ENCODE data around the gene TOLLIP. TPM values are rescaled to one million over a fixed set of nuclear protein-coding genes. Genes with fewer than 3 reads are reported as not detected.
A peak's percentile ranks its signal among the peaks of the same experiment; 100 is the strongest.

The TOLLIP gene
- total and polyA plus RNA-seq, 9 of the 15 experiments (the other 6 are each of a cell fraction or from before 2014, with no cell fraction given) = 0.23 to 22.8 (median 7.1) TPM

DNA sequence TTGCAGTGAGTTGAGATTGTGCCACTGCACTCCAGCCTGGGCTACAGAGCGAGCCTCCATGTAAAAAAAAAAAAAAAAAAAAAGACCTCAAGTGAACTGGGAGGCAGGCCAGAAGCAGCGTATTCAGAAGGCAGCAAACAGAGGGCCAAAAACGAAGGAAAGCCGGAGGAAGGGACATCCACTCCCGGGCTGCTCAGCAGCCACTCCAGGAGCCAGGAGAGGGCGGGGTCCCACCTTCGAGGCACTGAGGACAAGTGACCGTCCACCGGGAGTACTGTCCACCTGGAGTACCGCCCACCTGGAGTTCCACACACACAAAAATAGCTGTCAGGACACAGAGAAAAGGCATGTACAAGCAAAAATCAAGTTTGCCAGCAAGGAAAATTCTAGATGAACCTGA, 5.5 kb downstream of the TOLLIP start (continued):
- TF ChIP-seq PURB (CRISPR knock-in tag; IDR thresholded peaks at IDR 0.05; ENCODE audit: low read depth) (no peak), FOXM1 (IDR thresholded peaks at IDR 0.05; ENCODE audit: low read depth) (no peak), FOXM1 (CRISPR knock-in tag; IDR thresholded peaks at IDR 0.05; ENCODE audit: low read depth) (no peak), BMI1 (IDR thresholded peaks at IDR 0.05; ENCODE audit: low read length) (no peak), BCOR (IDR thresholded peaks at IDR 0.05) (no peak), ZNF551 (CRISPR knock-in tag; IDR thresholded peaks at IDR 0.05) (no peak), ATF1 (CRISPR knock-in tag; IDR thresholded peaks at IDR 0.05) (no peak), ATF1 (tag; IDR thresholded peaks at IDR 0.05) (no peak), ZNF12 (CRISPR knock-in tag; IDR thresholded peaks at IDR 0.05) (no peak)
- TF ChIP-seq, protein P1, sequence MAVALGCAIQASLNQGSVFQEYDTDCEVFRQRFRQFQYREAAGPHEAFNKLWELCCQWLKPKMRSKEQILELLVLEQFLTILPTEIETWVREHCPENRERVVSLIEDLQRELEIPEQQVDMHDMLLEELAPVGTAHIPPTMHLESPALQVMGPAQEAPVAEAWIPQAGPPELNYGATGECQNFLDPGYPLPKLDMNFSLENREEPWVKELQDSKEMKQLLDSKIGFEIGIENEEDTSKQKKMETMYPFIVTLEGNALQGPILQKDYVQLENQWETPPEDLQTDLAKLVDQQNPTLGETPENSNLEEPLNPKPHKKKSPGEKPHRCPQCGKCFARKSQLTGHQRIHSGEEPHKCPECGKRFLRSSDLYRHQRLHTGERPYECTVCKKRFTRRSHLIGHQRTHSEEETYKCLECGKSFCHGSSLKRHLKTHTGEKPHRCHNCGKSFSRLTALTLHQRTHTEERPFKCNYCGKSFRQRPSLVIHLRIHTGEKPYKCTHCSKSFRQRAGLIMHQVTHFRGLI (CRISPR knock-in tag; IDR thresholded peaks at IDR 0.05) = no peak

DNA sequence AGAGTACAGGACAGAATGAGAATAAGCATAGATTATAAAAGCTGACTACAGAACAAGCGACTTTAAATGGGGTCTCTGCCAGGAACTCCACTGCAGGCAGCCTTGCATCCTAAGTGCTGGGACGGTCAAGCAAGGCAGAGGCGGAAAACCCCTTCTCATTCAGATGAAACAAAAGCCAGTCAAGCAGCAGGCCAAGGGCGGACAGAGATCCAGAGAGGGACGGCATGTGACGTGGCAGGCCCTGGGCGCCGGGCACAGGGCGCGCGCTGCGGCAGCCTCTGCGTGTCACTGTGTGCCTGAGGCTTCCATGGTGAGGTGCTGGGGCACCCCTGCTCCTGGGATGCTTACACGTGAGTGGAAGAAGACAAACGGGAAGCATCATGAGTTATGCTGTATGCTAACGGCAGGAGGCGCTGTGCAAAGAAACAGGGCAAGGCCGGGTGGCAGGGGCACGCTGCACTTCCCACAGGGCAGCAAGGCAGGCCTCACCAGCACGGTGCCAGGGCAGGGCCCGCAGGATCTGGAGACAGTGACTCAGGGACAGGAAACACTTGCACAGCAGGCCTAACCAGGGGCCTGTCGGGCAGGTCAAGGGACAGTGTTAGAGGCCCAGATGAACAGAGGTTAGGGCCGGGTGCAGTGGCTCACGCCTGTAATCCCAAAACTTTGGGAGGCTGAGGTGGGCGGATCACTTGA, 6.2 kb downstream of the TOLLIP start:
- Histone ChIP-seq H3K4me3 (no peak overlapping the region), H3K4me1 (replicated peaks in 1 of 2; ENCODE audit: control insufficient read depth in 2 of 2, insufficient read depth in 2 of 2, low read length in 2 of 2) (peaks cover 2 to 59% of the 10 kb centered on the region in 2 experiments; a peak in 4 of 5 replicates), H3K27me3 (ENCODE audit: control insufficient read depth in 2 of 2, insufficient read depth in 2 of 2, low read length in 2 of 2) (no peaks in the 10 kb centered on the region), H3K36me3 (ENCODE audit: control insufficient read depth, insufficient read depth, low read length) (peaks cover 19% of the 10 kb centered on the region; the same call in 1 of the 3 replicates), H3K79me2 (ENCODE audit: control insufficient read depth, insufficient read depth, low read length) (peaks cover 53% of the 10 kb centered on the region), H4K20me1 (replicated peaks; ENCODE audit: control insufficient read depth, insufficient read depth, low read length) (peaks cover 13% of the 10 kb centered on the region), H3K27ac (ENCODE audit: extremely low read depth, low read depth, low read length) (no peak overlapping the region), H3K4me2 (ENCODE audit: insufficient read depth, low read length) (no peak overlapping the region), H3K9me3 (replicated peaks; ENCODE audit: control insufficient read depth, insufficient read depth, low read depth, low read length) (no peaks in the 10 kb centered on the region), H3K9ac (ENCODE audit: insufficient read depth in 1 of 2, low read depth in 2 of 2, low read length in 2 of 2) (no peak overlapping the region), H2AFZ (ENCODE audit: low read depth, low read length) (no peak overlapping the region), H3K9me1 (ENCODE audit: control insufficient read depth, insufficient read depth, low read length) (peaks cover 8% of the 10 kb centered on the region)
- ChIA-PET POLR2A (no interaction called here), CTCF (ENCODE audit: low intra/inter-chr PET ratio) (no interaction called here)
- no peak for FAIRE-seq
- ATAC-seq = no peak
- in situ Hi-C loops (cut with MboI) (no loop called here), intact Hi-C loops (cut with micrococcal nuclease) (no loop called here)
- BruUV-seq (replicated peaks) = no TSS peak
- no peak for DNase-seq (ENCODE audit: extremely low read depth in 1 of 4, low spot score in 3 of 4)
- WGBS (ENCODE audit: insufficient coverage, low coverage, missing lambda C conversion rate) = 89% methylated on average over 25 of the region's 25 CpGs
- TF ChIP-seq STAT5B (CRISPR knock-in tag; IDR thresholded peaks at IDR 0.05) (no peak), TCFL5 (CRISPR knock-in tag; conservative IDR thresholded peaks at IDR 0.05) (no peak), ZNF217 (CRISPR knock-in tag; IDR thresholded peaks at IDR 0.05) (no peak)
- TF ChIP-seq, protein P2, sequence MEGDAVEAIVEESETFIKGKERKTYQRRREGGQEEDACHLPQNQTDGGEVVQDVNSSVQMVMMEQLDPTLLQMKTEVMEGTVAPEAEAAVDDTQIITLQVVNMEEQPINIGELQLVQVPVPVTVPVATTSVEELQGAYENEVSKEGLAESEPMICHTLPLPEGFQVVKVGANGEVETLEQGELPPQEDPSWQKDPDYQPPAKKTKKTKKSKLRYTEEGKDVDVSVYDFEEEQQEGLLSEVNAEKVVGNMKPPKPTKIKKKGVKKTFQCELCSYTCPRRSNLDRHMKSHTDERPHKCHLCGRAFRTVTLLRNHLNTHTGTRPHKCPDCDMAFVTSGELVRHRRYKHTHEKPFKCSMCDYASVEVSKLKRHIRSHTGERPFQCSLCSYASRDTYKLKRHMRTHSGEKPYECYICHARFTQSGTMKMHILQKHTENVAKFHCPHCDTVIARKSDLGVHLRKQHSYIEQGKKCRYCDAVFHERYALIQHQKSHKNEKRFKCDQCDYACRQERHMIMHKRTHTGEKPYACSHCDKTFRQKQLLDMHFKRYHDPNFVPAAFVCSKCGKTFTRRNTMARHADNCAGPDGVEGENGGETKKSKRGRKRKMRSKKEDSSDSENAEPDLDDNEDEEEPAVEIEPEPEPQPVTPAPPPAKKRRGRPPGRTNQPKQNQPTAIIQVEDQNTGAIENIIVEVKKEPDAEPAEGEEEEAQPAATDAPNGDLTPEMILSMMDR (IDR thresholded peaks at IDR 0.05 in 2 of 3, conservative IDR thresholded peaks at IDR 0.05 in 1 of 3; ENCODE audit: insufficient read depth in 2 of 3, low read depth in 1 of 3, low read length in 3 of 3) = peak in 1 of 3 experiments; percentile 26; a peak in 1 of 6 replicates

Data from K562 (cell line).